ENCODE measurements around the gene TNFRSF21.
A peak's percentile ranks its signal among the peaks of the same experiment; 100 is the strongest.

Gene TNFRSF21, protein sequence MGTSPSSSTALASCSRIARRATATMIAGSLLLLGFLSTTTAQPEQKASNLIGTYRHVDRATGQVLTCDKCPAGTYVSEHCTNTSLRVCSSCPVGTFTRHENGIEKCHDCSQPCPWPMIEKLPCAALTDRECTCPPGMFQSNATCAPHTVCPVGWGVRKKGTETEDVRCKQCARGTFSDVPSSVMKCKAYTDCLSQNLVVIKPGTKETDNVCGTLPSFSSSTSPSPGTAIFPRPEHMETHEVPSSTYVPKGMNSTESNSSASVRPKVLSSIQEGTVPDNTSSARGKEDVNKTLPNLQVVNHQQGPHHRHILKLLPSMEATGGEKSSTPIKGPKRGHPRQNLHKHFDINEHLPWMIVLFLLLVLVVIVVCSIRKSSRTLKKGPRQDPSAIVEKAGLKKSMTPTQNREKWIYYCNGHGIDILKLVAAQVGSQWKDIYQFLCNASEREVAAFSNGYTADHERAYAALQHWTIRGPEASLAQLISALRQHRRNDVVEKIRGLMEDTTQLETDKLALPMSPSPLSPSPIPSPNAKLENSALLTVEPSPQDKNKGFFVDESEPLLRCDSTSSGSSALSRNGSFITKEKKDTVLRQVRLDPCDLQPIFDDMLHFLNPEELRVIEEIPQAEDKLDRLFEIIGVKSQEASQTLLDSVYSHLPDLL

DNA sequence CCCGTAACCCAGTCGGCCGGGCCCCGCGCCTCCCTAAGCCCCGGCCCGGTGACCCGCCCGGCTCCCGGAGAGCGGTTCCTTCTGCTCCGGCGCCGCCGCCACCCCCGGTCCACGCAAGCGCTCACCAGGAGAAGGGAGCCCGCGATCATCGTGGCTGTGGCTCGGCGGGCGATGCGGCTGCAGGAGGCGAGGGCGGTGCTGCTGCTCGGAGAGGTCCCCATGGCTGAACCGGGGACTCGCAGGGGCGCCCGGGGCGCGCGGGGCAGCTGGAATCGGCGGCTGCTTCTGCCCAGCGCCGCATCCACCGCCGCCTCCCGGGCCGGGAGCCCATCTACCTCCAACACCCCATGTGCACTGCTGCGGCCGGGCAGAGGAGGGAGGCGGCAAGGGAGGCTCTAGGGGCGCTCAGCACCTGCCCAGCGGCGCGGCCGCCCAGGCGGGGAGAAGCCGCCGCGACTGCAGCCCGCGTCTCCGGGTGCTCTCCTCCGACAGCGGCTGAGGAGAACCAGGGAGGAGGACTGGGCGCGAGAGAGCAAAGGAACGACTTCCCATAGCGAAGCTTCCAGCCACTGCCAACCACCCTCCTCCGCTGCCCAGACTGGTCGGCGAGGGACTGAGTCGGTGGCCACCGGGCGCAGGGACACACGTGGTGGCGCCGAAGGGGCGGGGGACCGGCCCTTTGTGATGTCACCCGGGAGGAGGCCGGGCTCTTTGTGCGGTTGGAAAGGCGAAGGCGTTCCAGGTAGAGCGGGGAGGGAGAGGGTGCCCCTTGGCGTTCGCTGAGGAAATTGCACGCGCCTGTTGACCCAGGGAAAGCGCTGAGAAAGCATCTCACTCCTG, at the start of gene TNFRSF21:
Gene TNFRSF21 (minus strand): TSS at position 615 of the 840 bp plus-strand sequence. CDS start 394 bp downstream, at position 221.
- DNase-seq (ENCODE audit: extremely low read depth, low read depth): peak; percentile 67
- TF ChIP-seq CTCF (IDR thresholded peaks at IDR 0.05; ENCODE audit: low read depth, low read length): peak; percentile 98

GRCh38 chr6:47358440-47359225, 48.9 kb upstream of the TNFRSF21 start:
- no peak for DNase-seq (ENCODE audit: extremely low read depth, low read depth)
- TF ChIP-seq CTCF (IDR thresholded peaks at IDR 0.05; ENCODE audit: low read depth, low read length): no peak

- DNase-seq (ENCODE audit: extremely low read depth, low read depth): no peak
- no peak for TF ChIP-seq CTCF (IDR thresholded peaks at IDR 0.05; ENCODE audit: low read depth, low read length)
Observed at GRCh38 chr6:47357827-47358226, 48.1 kb upstream of the TNFRSF21 start.

DNA sequence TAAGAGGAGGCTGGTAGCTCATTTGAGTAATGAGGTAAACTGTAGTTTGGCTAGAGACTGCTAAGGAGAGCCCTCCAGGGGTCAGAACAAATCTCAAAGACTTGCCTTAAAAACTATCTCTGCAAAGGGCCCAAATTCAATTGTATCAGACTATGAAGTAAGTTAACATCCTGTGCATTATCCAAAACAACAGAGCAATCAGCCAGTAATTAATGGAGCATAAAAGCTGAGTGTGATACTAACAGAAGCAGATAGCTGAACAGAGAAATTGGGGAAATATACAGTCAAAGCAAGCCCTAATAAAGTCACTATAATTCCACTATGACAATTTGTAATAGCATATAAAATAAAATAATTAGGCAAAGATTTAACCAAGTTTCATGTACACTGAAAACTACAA, 45.8 kb upstream of the TNFRSF21 start:
- no peak for TF ChIP-seq CTCF (IDR thresholded peaks at IDR 0.05; ENCODE audit: low read depth, low read length)
- DNase-seq (ENCODE audit: extremely low read depth, low read depth): no peak

GRCh38 chr6:47353871-47354270, 44.2 kb upstream of the TNFRSF21 start:
- no peak for DNase-seq (ENCODE audit: extremely low read depth, low read depth)
- no peak for TF ChIP-seq CTCF (IDR thresholded peaks at IDR 0.05; ENCODE audit: low read depth, low read length)

GRCh38 chr6:47352966-47353365, 43.3 kb upstream of the TNFRSF21 start:
- no peak for TF ChIP-seq CTCF (IDR thresholded peaks at IDR 0.05; ENCODE audit: low read depth, low read length)
- no peak for DNase-seq (ENCODE audit: extremely low read depth, low read depth)

Measured in AG09319 (cell line).